NCI-H2196 treated with DMSO at 0.1 percent for 48 hours (cell line): Measurements from ENCODE around the gene NYAP1.
A peak's percentile ranks its signal among the peaks of the same experiment; 100 is the strongest.
"Not testable (repeated sequence)": the region's sequence is repeated elsewhere in the genome, so short reads cannot be mapped to it uniquely, and the experiment has no call there.

Experiments used
- DNase-seq: peaks from one replicate; lab custom pipeline; 2025; ENCODE audit not compliant: unreplicated experiment; lab: John Stamatoyannopoulos, UW

Gene NYAP1

DNA sequence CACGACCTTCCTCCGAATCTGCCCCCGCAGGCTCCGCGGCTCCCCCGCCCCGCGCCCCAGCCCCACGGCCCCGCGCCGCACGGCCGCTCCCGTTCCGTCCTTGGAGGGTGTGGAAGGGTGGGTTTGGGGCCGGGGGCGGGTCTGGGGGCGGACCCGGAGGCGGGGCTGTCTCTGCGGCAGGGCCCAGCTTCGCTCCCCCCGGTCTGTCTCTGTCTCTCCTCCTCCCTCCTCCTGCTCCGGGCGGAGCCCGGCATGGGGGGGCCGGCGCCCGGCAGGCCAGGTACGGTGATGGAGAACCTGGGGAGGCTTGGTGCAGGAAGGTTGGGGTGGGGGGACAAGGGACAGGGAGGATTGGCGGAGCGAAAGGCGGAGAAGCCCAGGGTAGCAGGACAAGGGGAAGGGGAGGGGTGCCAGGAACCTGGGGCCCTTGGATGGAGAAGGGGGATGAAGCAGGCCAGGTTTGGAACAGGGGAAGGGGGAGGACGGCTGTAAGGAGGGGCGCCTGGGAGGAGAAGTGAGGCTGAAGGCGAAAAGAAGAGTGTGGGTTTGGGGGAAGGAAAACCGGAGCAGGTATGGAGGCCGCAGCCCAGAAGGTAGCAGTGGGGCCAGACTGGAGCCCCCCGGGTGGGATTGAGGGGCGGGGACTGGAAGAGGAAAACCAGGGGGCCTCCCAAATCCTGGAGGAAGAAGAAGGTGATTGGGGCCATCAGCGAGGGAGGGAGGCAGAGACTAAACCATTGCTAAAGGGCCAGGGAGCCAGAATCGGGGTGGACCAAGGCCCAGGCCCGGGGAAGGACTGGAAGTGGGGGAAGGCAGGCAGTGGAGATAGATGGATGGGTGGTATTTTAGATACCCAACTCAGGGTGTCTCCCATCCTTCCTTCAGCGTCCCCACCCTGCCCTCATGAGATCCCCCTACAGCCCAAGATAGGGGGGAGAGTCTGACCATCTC, at the start of gene NYAP1:
Gene NYAP1, plus strand, starts transcription at position 206 of the 951 bp plus-strand sequence. CDS start 1,385 bp downstream, outside the sequence.
- peak; percentile 51 for DNase-seq

- no peak for DNase-seq
These were observed 49.2 kb upstream of the NYAP1 start for GRCh38 chr7:100434297-100435144.

DNA sequence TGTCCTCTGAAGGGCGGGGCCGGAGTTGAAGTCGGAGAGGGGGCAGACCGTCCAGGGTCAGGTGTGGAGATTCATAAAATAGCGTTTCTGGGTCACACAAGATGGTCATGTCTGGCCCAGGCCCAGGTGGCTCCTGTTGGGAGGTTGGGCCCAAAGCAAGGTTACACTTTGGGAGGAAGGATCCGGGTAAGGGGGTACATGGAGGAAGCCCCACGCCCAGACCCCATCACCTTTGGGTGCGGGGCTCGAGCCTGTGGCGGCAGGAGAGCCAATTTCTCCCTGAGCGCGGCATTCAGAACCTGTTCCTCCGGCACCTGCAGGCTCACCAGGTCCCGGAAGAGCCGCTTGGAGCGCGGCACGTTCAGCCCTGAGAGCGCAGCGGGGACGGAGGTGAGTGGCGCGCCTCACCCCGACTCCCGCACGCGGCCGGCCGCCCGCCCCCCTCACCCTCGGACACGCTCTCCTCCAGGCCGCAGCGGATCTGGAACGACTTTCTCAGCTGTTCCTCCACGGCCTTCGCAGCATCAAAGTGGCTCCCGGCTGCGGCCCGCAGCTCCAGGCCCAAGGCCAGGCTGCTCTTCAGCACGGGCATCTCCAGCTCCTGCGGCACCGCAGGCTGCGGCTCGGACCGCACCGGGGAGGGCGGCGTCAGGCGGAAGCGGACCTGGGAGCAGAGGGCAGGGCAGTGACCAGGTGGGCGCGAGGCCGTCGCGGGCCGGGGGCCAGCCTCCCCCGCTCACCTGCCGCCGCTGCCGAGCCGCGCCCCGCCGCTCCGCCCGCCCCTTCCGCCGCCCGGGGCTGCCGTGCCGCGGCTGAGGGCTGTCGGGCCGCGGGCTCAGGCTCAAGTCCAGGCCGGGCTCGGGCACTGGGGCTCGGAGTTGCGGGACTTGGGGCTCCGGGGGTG, 48.1 kb upstream of the NYAP1 start:
- DNase-seq = no peak

GRCh38 chr7:100437150-100438100, 46.3 kb upstream of the NYAP1 start:
- DNase-seq = no peak

GRCh38 chr7:100438172-100438571, 45.6 kb upstream of the NYAP1 start:
- no peak for DNase-seq

DNA sequence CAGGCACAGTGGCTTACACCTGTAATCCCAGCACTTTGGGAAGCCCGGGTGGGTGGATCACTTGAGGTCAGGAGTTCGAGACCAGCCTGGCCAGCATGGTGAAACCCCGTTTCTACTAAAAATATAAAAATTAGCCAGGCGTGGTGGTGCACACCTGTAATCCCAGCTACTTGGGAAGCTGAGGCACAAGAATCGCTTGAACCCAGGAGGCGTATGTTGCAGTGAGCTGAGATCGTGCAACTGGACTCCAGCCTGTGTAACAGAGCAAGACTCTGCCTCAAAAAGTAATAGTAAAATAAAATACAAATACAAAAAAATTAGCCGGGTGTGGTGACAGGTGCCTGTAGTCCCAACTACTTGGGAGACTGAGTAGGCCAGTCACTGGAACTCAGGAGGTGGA, 45.0 kb upstream of the NYAP1 start:
- DNase-seq = not testable (repeated sequence)

DNA sequence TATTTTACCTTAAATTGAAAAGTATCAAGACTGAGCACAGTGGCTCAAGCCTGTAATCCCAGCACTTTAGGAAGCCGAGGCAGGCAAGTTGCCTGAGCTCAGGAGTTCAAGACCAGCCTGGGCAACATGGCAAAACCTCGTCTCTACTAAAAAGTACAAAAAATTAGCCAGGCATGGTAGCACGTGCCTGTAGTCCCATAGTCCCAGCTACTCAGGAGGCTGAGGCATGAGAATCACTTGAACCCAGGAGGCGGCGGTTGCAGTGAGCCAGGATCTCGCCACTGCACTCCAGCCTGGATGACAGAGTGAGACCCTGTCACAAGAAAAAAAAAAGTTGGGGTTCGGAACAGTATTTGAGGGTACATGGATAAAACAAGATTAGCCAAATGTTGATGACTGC, 44.5 kb upstream of the NYAP1 start:
- not testable (repeated sequence) for DNase-seq

DNA sequence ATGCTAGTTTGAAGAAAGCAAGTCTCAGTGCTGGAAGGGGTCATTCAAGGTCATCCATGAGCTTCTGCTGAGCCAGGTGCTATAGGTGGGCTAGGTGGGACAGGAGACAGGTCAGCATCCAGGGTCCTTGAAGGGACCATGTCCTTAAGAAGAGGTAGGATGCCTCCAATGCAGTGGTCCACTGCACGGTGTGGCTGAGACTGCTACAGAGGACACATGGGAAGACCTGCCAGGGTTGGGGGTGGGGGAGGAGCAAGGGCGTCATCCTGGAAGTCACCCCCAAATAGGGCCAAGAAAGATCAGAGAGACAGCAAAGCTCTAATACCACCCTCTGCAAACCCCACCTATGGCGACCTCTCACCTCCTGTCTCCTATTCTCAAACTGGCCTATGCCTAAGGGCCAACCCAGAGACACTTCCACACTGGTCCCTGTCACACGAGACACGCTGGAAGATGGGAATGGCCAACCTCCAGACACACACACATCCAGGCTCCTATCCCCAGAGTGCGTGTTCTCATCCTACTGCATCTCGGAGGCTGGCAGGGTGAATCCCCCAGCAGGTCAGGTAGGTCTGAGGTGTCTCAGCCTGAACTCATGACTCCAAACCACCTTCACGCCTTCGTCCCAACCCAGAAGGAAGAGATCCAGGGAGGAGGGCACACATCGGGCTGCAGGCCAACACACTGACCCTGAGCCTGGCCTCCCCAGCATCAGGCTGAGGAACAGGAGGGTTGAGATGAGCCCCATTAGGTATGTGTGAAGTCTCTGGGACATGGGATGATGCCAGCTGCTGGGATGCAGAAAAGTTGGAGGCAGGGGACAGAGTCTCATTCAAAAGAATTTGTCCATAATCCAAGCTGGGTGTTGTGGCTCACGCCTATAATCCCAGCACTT, 41.8 kb upstream of the NYAP1 start:
- no peak for DNase-seq

DNA sequence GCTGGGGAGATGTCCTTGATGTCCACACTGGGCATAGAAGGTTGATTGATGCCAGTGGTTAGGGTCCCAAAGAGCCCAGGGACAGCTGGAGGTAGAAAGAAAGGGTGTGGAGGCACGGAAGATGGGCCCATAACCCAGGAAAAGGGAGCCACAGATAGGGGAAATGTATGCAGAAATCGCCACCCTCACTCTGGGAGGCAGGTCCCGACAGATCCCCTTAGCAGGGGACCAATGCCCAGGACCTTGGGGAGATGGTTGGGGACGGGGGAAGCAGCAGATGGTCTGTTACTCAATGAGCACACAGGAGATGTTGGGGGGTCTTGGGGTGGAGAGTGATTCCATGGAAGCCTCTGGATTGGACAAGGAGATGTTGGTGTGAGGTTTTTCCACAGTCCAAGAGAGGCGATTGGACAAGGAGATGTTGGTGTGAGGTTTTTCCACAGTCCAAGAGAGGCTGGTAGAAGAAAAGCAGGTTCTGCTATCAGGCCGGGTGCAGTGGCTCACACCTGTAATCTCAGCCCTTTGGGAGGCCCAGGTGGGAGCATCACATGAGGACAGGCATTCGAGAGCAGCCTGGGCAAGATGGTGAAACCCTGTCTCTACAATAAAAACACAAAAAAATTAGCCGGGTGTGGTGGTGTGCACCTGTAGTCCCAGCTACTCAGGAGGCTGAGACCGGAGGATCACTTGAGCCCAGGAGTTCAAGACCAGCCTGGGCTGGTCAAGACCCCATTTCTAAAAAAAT, 40.5 kb upstream of the NYAP1 start:
- no peak for DNase-seq

- no peak for DNase-seq
These were observed 39.1 kb upstream of the NYAP1 start for GRCh38 chr7:100444311-100445278.

DNA sequence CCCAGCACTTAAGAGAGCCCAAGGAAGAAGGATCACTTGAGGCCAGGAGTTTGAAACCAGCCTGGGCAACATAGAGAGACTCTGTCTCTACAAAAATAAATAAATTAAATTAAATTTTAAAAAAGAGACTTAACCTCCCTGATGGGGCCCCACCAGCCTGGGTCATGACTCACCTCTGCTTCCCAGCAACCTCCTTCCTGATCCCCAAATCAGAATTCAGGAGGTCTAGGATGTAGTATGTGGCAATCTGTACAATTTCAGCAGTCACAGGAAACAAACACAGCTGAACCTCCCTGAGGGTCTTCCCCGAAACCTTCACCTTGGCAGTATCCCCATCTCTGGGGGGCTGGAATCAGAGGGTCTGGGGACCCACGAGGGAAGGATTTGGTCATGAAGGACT, 37.7 kb upstream of the NYAP1 start:
- DNase-seq = no peak

DNA sequence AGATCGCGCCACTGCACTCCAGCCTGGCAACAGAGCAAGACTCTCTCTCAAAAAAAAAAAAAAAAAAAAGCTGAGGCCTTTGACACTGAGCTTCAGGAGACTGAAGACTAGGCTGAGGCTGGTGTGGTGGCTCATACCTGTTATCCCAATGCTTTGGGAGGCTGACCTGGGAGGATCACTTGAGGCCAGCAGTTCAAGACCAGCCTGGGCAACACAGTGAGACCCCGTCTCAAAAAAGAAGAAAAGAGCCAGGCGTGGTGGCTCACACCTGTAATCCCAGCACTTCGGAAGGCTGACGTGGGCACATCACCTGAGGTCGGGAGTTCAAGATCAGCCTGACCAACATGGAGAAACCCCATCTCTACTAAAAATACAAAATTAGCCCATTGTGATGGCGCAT, 36.4 kb upstream of the NYAP1 start:
- not testable (repeated sequence) for DNase-seq

DNA sequence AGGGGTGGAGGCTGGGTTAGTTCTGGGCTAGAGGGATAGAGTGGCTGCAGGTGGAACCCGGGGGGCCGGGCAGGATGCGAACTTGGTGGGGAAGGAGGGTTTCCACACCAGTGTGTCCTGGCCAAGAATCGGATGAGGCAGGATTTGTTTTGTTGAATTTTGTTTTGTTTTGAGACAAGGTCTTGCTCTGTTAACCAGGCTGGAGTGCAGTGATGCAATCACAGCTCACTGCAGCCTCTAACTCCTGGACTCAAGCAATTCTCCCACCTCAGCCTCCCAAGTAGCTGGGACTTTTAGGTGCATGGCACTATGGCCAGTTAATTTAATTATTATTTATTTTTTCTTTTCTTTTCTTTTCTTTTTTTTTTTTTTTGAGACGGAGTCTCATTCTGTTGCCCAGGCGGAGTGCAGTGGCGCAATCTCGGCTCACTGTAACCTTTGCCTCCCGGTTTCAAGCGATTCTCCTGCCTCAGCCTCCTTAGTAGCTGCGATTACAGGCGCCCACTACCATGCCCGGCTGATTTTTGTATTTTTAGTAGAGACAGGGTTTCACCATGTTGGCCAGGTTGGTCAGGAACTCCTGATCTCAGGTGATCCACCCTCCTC, 34.4 kb upstream of the NYAP1 start:
- DNase-seq = no peak

GRCh38 chr7:100452513-100452912, 31.2 kb upstream of the NYAP1 start:
- DNase-seq = no peak

- not testable (repeated sequence) for DNase-seq
These were observed 29.9 kb upstream of the NYAP1 start for GRCh38 chr7:100453854-100454253.

- no peak for DNase-seq
These were observed 28.5 kb upstream of the NYAP1 start for GRCh38 chr7:100455206-100455605.
